ENCODE measurements around the gene COL13A1. TPM values are rescaled to one million over a fixed set of nuclear protein-coding genes. Genes with fewer than 3 reads are reported as not detected.

Gene COL13A1
- total RNA-seq, 3 donors from 2014 or later (not counting 1 experiment from before 2014, with no cell fraction given): 5.2 to 22.0 (median 10.3) TPM

GRCh38 chr10:69866246-69866687 is 64.6 kb downstream of the COL13A1 start:
- H3K27ac Mint-ChIP-seq: no peak overlapping the region
- ATAC-seq: no peak
- intact Hi-C loops (cut with micrococcal nuclease): no loop called here

GRCh38 chr10:69866688-69867461 is 65.2 kb downstream of the COL13A1 start:
- WGBS (ENCODE audit: insufficient coverage): 90% methylated on average over 28 of the region's 28 CpGs

More at GRCh38 chr10:69866246-69866687, 64.6 kb downstream of the COL13A1 start:
- Histone ChIP-seq H3K36me3 (ENCODE audit: control insufficient read depth, insufficient read depth, low read length) (no peaks in the 10 kb centered on the region), H3K27me3 (ENCODE audit: control insufficient read depth, insufficient read depth, low read length) (no peaks in the 10 kb centered on the region), H3K4me3 (ENCODE audit: low read length) (no peak overlapping the region), H3K9me3 (ENCODE audit: control insufficient read depth, insufficient read depth, low read length) (no peaks in the 10 kb centered on the region), H3K4me1 (ENCODE audit: control insufficient read depth, insufficient read depth, low read length) (no peaks in the 10 kb centered on the region), H3K27ac (ENCODE audit: low read length) (no peak overlapping the region)
- H3K27me3 Mint-ChIP-seq (ENCODE audit: low read depth in 2 of 2): no peaks in the 10 kb centered on the region
- H3K4me1 Mint-ChIP-seq: peaks cover 6 to 13% of the 10 kb centered on the region in 2 donors
- no peaks in the 10 kb centered on the region for H3K9me3 Mint-ChIP-seq
- no peaks in the 10 kb centered on the region for H3K36me3 Mint-ChIP-seq
- no peak for DNase-seq
- H3K4me3 Mint-ChIP-seq: no peak overlapping the region
- WGBS (ENCODE audit: insufficient coverage): 92% methylated on average over 5 of the region's 5 CpGs
- TF ChIP-seq CTCF (IDR thresholded peaks at IDR 0.05): no peak

GRCh38 chr10:69867699-69868558 is 66.2 kb downstream of the COL13A1 start:
- TF ChIP-seq CTCF (IDR thresholded peaks at IDR 0.05): no peak
- no peaks in the 10 kb centered on the region for H3K4me1 ChIP-seq (ENCODE audit: control insufficient read depth, insufficient read depth, low read length)

More at GRCh38 chr10:69866688-69867461, 65.2 kb downstream of the COL13A1 start:
- H3K36me3 ChIP-seq (ENCODE audit: control insufficient read depth, insufficient read depth, low read length): no peaks in the 10 kb centered on the region
- H3K27me3 ChIP-seq (ENCODE audit: control insufficient read depth, insufficient read depth, low read length): no peaks in the 10 kb centered on the region
- H3K9me3 ChIP-seq (ENCODE audit: control insufficient read depth, insufficient read depth, low read length): no peaks in the 10 kb centered on the region
- Mint-ChIP-seq H3K36me3 (no peaks in the 10 kb centered on the region), H3K27me3 (ENCODE audit: low read depth in 2 of 2) (peaks cover 0 to 5% of the 10 kb centered on the region in 2 donors), H3K9me3 (no peaks in the 10 kb centered on the region), H3K4me3 (no peak overlapping the region), H3K27ac (no peak overlapping the region), H3K4me1 (peaks cover 0 to 8% of the 10 kb centered on the region in 2 donors)
- TF ChIP-seq CTCF (IDR thresholded peaks at IDR 0.05): no peak
- no peaks in the 10 kb centered on the region for H3K4me1 ChIP-seq (ENCODE audit: control insufficient read depth, insufficient read depth, low read length)
- ATAC-seq (no peak), DNase-seq (no peak)
- no peak overlapping the region for H3K27ac ChIP-seq (ENCODE audit: low read length)
- intact Hi-C loops (cut with micrococcal nuclease): no loop called here
- no peak overlapping the region for H3K4me3 ChIP-seq (ENCODE audit: low read length)

More at GRCh38 chr10:69867699-69868558, 66.2 kb downstream of the COL13A1 start:
- WGBS (ENCODE audit: insufficient coverage): 79% methylated on average over 12 of the region's 13 CpGs
- intact Hi-C loops (cut with micrococcal nuclease): no loop called here
- no peaks in the 10 kb centered on the region for H3K9me3 ChIP-seq (ENCODE audit: control insufficient read depth, insufficient read depth, low read length)
- no peaks in the 10 kb centered on the region for H3K27me3 ChIP-seq (ENCODE audit: control insufficient read depth, insufficient read depth, low read length)
- no peak overlapping the region for H3K4me3 ChIP-seq (ENCODE audit: low read length)
- Mint-ChIP-seq H3K4me1 (peaks cover 0 to 8% of the 10 kb centered on the region in 2 donors), H3K9me3 (no peaks in the 10 kb centered on the region), H3K36me3 (no peaks in the 10 kb centered on the region), H3K27ac (no peak overlapping the region), H3K4me3 (no peak overlapping the region), H3K27me3 (ENCODE audit: low read depth in 2 of 2) (peaks cover 2 to 16% of the 10 kb centered on the region in 2 donors)
- ATAC-seq: no peak
- H3K36me3 ChIP-seq (ENCODE audit: control insufficient read depth, insufficient read depth, low read length): no peaks in the 10 kb centered on the region
- no peak for DNase-seq
- H3K27ac ChIP-seq (ENCODE audit: low read length): no peak overlapping the region

Data from natural killer cell (primary cell).